ENCODE measurements around the gene TRAF3IP1.
"Not testable (repeated sequence)": the region's sequence is repeated elsewhere in the genome, so short reads cannot be mapped to it uniquely, and the experiment has no call there.

Gene TRAF3IP1, protein sequence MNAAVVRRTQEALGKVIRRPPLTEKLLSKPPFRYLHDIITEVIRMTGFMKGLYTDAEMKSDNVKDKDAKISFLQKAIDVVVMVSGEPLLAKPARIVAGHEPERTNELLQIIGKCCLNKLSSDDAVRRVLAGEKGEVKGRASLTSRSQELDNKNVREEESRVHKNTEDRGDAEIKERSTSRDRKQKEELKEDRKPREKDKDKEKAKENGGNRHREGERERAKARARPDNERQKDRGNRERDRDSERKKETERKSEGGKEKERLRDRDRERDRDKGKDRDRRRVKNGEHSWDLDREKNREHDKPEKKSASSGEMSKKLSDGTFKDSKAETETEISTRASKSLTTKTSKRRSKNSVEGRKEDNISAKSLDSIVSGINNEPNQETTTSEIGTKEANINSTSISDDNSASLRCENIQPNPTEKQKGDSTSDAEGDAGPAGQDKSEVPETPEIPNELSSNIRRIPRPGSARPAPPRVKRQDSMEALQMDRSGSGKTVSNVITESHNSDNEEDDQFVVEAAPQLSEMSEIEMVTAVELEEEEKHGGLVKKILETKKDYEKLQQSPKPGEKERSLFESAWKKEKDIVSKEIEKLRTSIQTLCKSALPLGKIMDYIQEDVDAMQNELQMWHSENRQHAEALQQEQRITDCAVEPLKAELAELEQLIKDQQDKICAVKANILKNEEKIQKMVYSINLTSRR

DNA sequence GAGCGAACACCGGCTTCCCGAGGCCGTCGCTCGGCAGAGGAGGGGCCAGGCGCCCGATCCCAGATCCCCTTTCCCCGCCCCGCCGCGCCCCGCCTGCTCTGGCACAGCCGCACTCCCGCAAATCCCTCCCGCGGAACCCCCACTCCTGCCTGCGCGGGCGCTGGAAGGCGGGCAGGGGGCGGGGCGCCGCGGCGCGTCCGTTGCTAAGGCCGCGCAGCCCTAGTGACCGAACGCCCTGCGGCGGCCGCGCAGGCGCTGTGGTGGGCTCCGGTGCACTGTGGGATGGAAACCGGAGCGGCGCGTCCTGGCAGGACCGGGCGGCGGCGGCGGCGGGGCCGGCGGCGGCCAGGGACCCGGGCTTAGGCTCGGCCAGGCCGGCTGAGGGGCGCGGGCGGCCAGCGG is at the start of gene TRAF3IP1:
TSS of gene TRAF3IP1 (plus strand) at position 273 of the 402 bp plus-strand sequence. CDS start 145 bp downstream, outside the sequence.
- peak; percentile 55 to 78 for DNase-seq (ENCODE audit: low read depth in 2 of 2)

DNA sequence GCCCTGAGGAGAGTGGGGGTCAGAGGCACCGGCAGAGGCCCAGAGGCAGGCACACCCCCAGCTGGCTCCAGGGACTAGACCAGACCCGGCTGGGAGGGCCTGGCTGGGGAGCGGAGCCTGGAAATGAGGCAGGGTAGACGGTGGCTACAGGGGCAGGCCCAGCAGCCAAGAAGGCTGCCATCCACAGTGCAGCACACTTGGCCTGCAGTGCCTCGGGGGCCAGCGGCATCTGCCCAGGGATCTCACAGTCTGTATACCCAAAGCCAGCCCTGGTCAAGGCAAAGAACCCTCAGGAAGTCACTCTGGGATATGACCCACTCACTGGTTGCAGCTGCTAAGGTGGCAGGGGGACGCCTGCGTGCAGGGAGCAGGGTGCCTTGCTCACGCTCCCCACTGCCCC is 49.7 kb upstream of the TRAF3IP1 start:
- no peak for DNase-seq (ENCODE audit: low read depth in 2 of 2)

DNA sequence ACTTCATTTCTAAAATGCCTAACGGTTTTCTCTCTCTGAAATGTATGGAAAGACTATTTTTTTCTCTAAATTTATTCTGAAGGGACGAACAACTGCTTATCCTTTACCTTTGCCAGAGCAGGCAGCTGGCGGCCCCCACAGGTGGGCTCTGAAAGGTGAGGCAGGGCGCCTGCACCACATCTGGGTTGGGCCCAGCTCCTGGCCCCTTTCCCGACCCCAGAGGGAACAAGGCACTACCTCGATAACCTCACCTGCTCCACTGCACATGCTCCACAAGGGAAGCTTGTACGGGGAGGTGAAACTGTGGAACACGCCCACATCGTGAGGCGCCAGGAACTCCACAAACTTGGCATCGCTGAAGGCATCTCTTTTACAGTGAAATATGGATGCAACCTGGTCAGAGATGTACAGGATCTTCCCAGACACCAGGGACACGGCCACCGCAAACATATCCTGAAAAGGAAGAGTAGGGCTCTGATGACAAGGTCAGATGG is 49.2 kb upstream of the TRAF3IP1 start:
- DNase-seq (ENCODE audit: low read depth in 2 of 2) = no peak

DNA sequence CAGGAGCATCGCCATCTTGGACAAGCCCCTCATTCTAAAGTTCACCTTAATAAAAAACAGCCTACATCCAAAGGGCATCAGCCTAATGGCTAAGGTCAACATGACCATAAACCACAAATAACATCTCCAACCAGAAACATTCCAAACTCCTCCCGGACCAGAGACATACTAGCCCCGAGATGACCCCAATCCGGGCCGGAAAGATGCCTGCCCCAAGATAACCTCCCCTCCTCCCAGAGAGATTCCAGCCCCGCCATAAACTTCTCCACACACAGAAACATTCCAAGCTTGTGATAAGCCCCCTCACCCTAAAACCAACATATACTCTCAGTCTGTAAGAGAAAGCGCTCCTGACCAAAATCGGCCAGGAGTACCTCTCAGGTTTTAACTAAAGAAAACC is 48.6 kb upstream of the TRAF3IP1 start:
- DNase-seq (ENCODE audit: low read depth in 2 of 2) = not testable (repeated sequence)

DNA sequence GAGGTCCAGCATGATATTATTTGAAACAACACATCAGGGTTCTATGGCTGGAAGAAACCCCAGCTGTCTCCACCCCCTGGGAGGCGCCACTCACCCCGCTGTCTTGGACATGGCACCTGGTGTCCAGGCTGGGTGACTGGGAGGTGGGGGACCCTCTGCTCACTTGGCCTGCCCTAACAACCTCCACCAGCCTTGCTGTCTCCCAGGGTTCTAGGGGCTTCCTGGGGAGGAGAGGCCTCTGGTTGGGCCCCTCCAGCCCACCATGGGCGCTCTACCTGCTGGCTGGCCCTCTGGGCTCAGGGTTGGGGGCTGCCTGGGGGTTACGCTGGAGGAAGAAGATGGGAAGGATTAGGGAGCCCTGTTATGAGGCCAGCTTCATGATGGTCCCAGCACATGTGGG is 48.2 kb upstream of the TRAF3IP1 start:
- DNase-seq (ENCODE audit: low read depth in 2 of 2) = no peak

DNA sequence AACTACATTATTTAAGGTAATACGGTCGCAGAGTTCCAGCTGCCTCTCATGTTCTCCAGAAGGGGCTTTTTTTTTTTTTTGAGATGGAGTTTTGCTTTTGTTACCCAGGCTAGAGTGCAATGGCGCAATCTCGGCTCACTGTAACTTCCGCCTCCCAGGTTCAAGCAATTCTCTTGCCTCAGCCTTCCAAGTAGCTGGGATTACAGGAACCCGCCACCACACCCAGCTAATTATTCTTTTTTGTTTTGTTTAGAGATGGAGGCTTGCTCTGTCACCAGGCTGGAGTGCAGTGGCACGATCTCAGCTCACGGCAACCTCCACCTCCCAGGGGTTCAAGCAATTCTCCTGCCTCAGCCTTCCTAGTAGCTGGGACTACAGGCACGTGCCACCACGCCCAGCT is 46.9 kb upstream of the TRAF3IP1 start:
- not testable (repeated sequence) for DNase-seq (ENCODE audit: low read depth in 2 of 2)

DNA sequence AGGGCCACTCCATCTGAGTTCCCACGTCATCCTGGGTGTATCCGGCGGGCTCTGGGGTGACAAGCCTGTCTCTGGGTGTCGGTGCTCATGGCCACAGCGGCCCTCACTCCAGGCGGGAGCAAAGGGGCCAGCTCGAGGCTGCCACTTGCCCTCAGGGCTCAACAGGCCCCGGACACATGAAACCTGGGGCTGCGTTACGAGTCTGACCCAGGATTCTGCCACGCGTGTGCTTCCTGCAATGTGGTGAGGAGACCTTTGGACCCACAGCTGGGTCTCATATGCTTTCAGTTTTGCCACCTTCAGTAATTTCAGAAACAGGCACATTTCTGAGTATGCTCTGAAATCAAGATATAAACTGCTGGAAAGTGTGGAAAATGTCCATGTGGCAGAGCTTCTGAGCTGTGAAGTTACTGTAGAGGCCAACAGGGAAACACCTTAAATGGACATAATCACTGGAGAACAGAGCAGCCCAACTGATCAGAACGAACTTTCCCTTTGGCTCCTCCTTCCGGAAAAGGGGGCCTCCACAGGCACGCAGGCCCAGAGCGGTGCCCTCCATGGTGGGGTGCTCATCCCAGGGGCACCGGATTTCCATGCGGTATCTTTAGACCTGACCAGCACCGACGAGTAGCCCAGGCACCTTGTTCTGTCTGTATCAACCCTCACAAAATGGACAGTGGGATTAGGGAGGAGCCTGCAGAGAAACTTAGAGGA is 46.0 kb upstream of the TRAF3IP1 start:
- DNase-seq (ENCODE audit: low read depth in 2 of 2) = no peak

DNA sequence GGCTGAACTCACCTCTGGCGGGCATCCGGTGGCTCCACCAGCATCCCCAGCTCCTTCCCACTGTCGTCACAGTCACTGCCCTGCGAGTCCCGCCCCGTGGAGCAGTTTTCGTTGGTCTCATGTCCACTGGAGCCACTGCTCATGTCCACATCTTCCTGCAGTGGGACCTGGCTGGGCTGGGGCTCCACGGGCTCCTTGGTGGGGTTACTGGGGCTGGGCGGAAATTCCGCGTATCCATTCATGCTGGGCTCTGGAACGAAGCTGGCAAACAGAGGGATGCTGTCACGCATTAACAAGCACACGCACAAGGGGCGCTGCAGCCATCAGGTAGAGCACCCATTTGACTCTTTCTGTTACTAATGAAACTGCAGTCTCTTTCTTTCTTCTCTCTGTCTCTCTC is 42.6 kb upstream of the TRAF3IP1 start:
- DNase-seq (ENCODE audit: low read depth in 2 of 2) = no peak

DNA sequence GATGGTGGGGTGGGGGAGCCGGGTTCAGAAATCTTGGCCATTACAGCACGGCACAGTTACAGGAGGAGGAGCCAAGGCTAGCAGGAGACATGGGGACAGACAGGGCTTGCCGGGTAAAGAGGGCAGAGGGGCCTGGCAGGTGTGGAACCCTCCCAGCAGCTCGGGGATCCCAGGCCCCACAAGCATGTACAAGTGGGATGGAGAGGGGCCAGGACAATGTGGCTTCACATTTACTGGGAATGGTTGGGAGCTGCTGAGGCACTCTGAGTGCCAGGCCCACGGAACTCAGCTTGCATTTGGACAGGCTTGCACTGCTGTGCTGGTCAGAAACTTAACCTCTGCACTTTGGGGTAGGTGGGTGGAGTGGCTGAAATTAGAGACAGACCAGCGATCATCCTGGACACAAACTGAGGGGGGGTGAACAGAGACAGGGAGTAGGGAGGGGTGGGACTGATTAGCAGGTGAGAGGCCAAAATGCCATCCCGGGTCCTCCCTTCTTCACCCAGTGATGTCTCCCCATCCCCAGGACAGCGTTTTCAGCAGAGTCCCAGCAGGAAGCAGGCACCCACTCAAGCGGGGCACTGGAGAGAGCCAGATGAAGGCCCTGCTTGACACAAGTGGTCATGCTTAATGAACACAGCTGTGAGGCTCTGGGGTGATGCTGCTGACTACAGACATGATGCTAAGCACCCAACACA is 41.5 kb upstream of the TRAF3IP1 start:
- no peak for DNase-seq (ENCODE audit: low read depth in 2 of 2)

DNA sequence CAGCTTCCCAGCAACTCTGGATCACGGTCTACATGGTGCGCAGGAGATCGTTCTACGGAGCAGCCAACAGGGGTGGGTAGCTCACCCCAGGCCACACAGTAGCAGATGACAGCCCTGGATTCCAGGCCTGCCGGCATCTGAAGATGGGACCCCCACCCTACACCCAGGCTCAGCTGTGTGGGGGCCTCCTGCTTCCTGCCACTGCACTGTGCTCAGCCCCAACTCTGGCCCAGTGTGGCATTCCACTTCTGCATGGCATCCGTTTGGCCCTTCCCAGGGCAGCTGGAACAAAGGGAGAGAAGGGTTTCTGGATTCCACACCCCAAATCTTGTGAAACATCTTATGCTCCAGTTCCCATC is 41.0 kb upstream of the TRAF3IP1 start:
- DNase-seq (ENCODE audit: low read depth in 2 of 2) = no peak

DNA sequence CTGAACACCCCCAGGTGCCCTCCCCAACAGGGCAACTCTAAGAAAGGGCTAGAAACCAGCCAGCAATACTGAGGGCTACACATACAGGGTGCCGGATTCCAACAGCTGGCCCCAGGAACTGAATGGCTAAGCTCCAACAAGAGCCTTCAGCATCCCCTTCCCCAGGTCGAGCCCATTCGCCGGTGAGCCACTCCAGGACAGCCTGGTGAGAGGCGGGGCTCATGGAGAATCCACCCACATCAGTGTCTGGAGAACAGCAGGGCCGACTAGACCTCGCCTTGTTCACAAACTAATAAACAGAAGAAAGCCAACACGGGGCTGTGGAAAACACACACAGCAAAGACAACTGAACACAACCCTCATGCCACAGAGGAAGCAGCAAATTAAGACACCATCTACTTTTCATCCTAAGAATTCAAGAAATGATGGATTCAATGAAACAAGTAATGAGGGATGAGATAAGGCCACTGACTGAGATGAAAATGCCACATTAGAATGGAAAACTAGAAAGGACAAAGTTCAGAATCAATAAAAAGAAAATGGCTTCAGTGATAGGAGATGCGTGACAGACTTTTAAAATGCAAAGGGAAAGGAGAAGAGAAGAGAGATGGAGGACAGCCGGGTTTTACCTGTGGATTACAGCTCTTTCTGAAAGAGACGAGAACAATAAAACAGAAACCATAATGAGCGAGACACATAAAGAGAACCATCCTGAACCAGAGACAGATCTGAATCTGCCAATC is 40.1 kb upstream of the TRAF3IP1 start:
- no peak for DNase-seq (ENCODE audit: low read depth in 2 of 2)

DNA sequence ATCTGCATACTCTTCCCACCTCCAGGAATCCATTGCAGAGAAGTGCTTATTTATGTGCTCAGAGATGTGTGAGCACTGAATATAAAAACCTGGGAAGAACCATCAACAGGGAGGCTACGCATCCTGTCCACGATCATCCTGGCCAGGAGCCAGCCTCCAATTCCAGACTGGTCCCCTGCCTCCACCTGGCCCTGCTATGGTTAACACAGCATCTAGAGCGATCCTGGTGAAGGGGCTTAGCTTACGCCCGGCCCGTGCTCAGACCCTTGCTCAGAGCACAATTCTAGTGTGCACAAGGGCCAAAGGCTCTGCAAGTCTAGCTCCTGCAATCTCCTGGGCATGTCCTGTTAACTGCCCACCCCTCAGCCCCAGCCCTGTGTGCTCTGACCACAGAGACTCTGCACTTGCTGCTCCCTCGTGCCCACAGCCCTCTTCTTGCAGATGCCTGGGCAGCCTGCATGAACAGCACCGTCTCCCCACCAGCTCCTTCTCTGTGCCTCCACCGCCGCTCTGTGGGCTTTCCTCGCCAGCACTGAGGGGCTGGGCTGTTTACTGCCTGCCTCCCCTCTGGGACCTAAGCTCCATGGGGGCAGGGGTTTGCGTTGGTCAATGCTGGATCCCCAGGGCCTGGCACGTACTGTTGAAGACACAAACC is 38.4 kb upstream of the TRAF3IP1 start:
- no peak for DNase-seq (ENCODE audit: low read depth in 2 of 2)

DNA sequence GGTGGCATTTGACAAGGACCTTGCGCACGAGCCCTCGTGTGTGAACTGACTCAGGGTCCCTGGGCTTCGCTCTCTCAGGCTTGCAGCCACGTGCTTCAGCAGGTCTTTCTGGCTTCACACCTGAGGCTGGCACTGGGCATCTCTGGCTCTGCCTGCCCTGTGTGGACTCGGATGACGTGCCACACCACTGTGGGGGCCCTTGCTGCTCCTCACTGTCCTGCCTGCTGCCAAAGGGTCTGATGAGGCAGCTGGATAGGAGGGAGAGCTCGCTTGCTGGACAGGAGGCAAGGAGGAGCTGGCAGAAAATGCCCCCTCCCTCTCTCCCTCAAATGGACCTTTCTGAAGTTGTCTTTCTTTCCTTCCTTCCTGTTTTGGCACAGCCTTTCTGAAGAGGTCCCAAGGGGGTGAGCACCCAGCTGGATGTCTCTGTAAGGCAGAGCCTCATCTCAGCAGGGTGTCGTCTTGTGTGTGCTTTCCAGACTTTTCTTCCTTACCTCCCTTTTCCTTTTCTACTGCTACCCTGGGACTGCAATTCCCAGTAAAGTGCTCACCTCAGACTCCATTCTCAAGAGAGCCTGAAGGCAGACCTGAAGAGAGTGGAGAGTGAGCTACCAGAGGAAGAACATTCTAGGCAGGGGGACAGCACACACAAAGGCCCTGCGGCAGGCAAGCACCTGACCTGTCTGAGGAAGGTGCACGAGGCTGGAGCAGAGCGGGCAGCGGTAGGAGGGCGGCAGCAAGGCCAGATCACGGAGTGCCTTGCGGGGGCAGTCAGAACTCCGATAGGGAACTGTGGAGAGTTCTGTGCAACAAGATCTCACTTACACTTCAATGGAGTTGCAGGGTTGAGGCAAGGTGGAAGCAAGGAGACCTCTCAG is 37.2 kb upstream of the TRAF3IP1 start:
- DNase-seq (ENCODE audit: low read depth in 2 of 2) = no peak

DNA sequence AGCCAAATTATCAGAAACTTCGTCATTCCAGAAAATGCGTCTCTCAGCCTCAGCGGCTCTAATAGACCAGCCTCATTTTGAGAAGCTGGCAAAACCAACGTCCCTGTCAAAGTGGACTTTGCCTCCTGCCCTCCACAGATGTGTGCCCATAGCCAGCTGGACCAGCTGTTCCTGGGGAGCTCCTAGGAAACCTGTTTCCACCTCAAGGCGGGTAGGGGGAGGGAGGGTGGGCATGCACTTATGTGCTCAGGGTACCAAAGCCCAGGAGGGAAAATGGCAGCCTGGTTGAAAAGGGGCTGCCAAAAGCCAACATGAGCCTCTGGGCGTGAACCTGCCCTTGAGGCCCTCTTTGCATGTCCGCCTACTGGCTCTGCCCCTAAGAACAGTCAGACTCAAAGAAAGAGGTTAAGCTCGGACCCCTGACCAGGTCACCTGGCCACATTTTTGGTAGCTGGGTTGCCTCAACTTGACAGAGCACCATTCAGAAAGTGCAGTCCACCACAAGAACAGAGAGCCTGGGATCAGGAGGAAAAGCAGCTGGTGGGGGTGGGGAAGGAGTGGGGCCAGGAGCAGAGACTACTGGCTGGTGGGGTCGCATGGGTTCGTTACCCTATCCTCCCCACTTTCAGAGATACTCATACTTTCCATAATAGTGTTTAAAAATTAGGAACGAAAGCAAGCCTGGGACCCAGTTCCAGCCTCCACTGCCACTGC is 35.4 kb upstream of the TRAF3IP1 start:
- DNase-seq (ENCODE audit: low read depth in 2 of 2) = no peak

DNA sequence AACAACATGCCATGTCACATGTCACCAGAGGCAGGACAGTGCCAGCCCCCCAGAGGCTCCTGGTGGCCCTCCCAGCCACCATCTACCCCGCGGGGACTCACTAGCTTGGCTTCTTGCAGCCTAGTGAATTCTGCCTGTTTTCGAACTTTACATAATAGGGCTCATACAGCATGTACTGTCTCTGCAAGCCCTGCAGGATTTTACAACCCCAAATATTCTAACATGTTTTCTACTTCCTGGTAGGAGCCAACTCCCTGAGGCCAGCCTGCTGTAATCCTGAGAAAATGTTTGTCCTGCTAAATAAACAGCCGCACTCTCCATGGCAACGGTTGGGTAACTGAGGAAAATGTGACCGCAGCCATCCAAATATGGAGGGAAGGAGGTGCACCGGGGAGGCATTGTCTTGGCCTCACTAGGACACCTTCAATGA is 34.6 kb upstream of the TRAF3IP1 start:
- DNase-seq (ENCODE audit: low read depth in 2 of 2) = no peak

DNA sequence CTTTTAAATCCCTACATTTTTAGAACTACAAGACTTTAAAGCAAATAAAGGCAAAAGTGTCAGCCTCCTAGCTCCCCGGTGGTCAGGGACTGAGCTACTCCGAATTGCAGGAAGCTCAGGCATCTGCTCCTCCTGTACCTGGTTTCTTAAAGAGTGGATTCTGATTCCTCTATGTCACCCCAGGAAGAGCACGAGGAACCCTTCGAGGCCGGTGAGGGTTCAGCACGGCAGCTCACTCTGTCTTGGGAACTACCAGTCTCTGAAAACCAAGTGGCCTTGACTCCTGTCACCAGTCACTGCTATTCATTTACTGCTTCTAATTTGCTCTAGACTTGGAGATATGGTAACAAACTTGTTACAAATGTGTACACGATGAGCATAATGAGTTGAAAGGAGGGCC is 34.2 kb upstream of the TRAF3IP1 start:
- no peak for DNase-seq (ENCODE audit: low read depth in 2 of 2)

DNA sequence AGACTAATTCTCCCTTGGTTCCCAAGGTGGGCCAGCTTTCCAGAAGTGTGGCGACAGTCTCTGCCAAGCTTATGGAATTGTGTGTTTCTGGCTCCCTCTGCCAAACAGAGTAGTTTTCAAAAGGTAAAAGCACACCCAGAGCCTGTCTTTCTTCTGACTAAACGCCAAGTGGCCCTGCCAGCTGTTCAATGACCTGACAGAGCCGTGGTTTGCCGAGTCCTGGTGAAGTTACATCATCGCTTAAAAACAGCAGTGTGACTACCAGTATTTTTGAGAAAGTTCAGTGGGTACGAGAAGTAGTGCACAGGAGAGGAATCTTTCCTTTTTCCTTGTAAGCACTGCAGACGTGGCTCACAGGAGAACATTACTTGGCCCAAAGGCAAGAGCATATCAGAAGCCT is 33.8 kb upstream of the TRAF3IP1 start:
- DNase-seq (ENCODE audit: low read depth in 2 of 2) = no peak

DNA sequence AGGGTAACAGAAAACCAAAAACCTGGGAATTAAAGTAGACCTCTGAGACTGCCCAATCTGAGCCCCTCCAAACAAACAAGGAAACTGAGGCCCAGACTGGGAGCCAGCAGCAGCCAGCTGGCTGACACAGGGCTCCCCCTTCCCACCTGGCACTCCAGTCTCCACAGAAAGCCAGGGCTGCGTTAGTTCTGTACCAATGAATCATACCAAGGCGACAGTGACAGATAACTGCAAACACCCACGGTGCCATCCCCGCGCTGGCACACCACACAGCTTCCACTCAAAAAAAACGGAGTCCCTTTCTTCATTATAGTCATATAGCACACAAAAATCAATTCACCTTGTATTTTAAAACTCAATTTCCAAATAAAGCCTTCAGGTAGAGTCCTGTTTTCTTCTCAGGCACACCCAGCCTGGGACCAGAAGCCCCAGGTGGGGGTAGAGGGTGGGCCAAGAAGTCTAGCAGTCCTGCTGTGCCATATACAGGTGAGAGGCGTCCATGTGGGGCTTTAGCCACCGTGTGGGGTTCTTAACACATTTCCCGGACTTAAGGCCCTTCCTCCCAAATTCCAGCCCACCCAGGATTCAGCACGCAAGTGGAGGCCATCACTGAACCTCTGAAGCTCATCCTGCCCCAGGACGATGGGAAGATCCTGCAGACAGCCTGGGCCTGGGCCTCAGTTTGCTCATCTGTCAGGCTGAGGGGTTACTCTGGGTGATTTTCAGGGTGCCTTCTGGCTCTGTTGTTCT is 33.2 kb upstream of the TRAF3IP1 start:
- peak; percentile 23 to 35 for DNase-seq (ENCODE audit: low read depth in 2 of 2)

Data from stimulated activated CD4-positive, alpha-beta T cell treated with anti-CD3 and anti-CD28 coated beads, Interleukin-15, amount 100 ng/mL, for 48 hours (primary cell).